Measurements from ENCODE around the gene ADPGK. TPM values are rescaled to one million over a fixed set of nuclear protein-coding genes. Genes with fewer than 3 reads are reported as not detected.

The ADPGK gene
- total RNA-seq, 1 experiment from 2014 or later = 60.7 TPM

DNA sequence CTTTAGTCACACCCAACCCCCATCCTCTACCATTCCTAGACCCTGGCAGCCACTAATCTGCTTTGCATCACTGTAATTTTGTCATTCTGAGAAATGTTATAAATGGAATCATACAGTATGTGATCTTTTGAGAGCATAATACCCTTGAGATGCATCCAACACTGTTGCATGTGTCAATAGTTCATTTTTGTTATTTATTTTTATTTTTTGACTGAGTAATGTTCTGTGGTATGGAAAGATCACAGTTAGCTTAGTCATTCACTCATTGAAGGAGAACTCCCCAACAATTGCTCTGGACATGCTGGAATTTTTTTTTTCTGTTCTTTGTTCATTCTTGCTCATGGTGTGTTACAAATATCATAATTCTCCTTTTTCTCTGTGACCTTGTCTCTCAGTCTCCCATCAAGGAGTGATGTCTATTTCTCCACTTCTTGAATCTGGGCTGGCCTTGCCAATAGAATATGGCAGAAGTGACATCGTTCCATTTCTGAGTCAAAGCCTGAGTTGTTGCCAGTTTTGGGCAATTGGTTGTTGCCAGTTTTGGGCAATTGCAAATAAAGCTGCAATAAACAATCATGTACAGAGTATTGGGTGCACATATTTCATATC, 6.8 kb upstream of the ADPGK start:
- DNase-seq (ENCODE audit: low read depth) = peak; percentile 61

DNA sequence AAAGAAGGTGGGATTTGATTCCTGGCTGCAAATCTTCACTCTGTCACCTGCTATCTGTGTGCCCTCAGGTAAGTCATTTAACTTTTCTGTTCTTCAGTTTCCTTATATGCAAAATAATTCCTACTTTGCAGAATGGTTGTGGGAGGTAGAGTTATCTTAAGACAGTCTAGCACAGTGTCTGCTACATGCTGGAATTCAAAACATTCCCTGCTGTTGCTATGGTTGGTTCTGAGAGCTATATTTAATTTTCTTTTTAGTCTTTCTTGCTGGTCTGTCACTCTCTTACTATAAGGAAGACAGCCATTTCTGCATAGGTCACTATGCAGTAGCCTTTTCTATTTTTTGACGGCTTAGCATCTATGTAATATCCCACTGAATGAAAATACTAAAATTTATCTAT, 4.0 kb upstream of the ADPGK start:
- DNase-seq (ENCODE audit: low read depth) = no peak

DNA sequence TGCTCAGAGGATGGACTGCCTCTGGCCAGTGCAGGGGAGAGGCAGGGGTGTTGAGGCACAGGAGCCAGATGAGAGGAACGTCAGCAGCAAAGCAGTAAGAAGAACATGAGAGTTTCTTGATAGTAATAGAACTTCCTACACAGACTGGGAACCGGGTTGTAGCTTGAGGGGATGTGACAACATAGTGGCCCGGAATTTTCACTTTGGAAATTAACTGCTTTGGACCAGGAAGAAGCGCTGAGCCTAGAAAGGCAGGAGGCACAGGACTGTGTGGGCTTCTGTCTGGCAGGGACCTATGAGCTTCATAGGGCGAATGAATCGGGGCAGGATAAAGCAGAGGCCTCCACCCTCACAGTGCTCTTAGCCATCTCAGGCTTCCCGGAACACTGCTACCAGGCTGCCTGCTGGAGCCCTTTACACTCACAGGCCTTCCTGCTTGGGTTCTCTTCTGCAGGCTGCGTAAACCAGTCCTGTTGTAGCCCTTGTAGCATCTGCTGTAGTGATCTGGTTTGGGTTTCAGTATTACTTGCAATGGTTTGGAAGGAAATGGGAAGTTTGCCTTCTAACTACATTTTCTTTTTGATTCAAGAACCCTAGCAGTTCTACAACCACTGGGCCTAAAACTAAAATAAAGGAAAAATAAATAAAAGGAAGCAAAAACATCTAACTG, 3.3 kb upstream of the ADPGK start:
- DNase-seq (ENCODE audit: low read depth) = no peak

DNA sequence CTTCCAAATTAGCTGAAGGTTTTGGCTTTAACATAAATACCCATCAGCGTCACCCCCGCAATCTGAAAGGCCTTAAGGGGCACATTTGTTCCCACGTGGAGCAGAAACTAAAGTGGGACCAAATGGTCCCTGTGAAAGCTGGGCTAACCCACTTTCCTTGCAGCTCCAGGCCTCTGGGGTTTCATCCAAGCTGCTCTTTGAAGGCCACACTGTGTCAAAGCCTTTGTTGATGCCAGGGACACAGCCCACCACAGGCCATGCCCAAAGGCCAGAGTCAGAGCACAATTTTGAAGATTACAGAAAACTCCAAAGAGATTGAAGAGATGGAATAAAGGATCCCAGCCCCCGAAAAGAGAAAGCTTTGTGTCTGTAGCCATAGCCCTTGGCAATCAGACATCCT, 2.7 kb upstream of the ADPGK start:
- no peak for DNase-seq (ENCODE audit: low read depth)

DNA sequence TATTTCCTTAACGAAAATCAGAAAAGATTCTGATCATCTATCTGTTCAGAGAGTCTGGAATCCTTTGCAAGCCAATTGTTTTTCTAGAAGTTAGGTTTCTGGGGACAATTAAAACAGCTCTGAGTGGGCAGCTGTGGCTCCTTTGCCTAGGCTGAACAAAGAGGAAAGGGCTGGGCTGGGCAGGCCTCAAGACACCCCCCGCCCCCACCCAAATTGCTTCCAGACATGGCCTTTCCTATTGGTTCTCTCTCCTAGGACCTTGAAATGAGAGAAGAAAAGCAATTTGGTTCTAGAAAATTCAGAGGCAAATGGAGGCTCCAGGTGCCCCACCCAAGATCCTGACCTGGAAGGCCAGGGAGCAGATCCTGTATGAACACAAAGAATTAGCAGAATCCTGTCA, 2.3 kb upstream of the ADPGK start:
- no peak for DNase-seq (ENCODE audit: low read depth)

DNA sequence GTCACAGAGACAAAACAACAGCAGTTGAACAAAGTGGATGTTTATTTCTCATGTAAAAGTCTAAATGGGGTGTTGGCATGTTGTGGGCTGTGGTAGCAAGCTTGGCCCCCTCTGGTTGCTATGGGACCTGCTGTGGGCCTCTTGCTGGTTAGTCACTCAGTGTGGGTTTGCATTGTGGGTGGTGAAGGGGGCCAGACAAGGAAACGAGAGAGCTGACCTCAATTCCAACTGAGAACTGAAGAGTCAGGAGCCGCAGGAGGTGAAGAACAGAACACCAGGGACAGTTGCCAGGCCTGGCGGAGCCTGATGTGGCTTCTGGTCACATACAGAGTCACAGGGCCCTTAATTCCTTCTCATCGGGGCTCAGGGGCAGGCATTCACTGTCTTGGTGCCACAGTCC, 1.9 kb upstream of the ADPGK start:
- peak; percentile 64 for DNase-seq (ENCODE audit: low read depth)

DNA sequence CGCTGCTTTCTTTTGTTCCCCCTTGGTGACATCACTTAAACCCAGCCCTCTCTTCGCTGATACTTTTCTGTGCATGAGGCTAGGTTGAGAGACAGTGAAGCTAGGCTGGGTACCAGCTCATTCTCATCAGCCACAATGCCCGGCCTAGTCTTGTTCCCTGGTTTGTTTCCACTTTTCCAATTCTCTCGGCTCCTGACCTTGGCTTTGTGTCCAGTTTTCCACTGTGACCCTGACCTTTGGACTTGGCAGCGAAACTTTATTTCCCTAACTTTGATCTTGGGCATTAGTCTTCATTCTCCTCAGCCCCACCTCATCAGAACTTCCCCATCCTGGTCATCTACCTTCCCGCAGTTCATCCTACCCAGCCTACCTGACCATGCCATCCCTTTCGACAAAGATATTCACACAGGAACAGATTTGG, 908 bp upstream of the ADPGK start:
- DNase-seq (ENCODE audit: low read depth) = no peak

DNA sequence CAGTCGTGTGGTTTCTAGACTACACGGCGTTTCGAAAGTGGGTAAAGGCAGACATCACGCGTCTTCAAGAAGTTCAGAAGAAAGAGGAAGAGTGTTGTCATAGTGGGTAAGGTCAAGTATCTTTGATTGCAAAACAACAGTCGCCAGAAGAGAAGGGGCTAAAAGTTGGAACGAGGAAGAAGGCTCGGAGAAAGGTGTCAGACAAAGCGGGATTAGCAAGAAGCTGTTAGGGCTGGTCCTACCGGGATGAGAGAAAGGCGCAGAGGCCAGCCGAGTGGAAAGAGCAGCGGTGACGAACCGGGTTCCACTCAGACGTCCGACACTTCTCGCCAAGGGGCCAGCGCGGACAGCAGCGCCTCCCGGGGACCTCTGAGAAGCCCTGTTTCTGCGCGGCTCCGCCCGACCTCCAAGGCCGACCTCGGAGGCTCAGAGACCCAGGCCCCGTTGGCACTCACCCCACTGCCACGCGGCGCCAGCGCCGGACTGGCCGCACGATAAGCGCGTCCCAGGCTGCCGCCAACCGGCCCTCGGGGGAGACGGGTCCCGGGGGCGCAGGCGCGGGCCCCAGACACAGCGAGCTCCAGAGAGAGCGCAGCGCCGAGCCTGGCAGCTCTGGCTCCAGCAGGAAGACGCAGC, 436 bp downstream of the ADPGK start:
- DNase-seq (ENCODE audit: low read depth) = peak; percentile 28

DNA sequence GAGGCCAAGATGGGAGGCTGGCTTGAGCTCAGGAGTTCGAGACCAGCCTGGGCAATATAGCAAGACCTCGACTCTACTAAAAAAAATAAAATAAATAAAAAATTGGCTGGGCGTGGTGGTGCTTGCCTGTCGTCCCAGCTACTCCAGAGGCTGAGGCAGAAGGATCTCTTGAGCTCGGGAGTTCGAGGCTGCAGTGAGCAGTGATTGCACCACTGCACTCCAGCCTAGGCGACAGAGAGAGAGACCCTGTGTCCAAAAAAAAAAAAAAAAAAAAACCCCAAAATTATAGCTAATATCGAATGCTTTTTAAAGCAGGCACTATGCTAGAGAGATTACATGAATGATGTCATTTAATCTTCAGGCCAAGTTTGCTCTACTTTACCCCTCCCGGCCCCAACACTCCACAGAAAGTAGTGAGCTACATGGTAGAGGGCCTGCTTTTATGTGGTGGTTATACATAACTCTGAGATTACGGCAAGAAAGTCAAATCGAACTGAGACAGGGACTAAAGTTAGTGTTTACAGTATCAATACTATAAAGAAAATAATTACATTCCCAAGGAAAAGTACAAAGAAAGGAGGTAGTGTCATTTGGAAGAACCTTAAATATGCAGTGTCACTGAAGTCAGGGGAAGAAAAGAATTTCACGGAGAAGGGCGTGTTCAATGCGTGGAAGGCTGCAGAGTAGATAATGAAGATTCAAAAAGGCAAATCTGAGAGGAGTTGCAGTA, 1.1 kb downstream of the ADPGK start:
- DNase-seq (ENCODE audit: low read depth) = no peak

DNA sequence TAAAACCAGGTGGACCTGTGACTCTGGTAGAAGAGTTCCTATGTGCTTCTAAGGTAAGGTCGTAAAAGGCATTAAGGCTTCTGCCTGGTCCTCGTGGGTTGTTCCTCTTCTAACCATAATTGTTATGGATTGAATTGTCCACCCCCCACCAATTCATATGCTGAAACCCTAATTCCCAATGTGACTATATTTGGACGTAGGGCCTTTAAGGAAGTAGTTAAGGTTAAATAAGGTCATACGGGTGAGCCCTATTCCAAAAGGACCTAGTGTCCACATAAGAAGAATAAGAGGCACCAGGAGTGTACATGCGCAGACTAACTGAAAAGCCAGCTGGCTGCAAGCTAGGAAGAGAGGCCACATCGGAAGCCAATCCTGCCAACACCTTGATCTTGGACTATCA, 1.9 kb downstream of the ADPGK start:
- no peak for DNase-seq (ENCODE audit: low read depth)

DNA sequence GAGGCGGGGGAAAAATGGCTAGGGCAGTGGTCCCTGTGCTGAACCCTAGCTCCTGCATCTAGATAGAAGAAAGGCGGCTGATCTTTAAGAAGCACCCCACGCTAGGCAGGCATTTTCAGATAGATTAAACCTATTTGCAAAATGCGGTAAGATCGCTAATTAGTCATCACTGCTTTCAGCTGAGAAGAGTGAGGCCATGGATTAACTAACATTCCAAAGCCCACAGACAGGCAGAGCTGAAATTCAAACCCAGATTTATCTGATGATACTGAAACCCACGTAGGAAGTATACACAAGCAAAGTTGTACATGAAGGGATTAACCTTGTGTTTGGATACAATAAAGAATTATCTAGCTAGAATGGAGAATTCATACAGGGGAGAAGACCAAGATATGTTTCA, 4.8 kb downstream of the ADPGK start:
- DNase-seq (ENCODE audit: low read depth) = peak; percentile 26

DNA sequence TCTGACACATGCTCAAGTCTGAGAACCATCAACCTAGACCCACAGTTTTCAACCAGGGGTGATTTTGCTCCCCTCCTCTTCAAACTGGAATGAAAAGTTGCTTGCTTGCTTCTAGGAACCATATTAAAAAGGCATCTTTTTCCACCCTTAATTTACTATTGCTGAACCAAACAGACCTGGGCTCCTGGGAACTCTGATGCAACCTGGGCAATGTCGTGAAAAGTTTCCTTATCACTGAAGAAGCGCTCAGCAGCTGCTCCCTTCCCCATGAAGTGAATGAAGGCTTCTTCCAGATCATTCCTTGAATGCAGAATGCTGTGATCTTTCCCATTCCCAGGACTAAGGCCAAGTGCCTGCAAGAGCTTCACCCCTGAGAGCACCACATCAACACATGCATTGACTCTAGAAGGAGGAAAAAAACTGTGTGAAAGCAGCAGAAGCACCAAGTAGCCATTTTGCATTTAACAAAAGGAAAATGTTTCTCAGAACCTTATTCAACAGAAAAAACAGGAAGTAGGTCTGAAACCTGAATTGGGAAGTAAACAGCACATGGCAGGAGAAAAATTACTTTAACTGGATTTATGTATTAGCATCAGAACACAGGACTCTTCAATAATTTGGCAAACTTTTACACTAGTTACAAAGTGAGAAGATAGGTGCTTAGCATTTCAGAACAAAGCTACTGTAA, 8.7 kb downstream of the ADPGK start:
- no peak for DNase-seq (ENCODE audit: low read depth)

DNA sequence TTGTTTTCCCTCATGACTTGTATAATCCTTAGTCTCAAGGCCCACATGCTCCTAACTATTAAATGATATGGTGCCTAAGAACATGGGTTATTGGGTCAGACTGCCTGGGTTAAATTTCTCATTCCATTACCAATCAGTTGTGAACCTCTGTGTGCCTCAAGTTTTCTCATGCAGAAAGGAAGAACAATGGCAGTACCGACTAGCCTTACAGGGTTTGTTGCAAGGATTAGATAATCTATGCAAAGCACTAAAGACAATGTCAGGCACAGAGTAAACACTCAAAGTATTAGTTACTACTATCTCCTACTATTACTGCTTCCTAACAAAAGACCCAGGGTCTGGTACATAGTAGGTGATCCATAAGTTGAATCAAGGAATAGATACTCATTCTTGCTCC, 12.2 kb downstream of the ADPGK start:
- no peak for DNase-seq (ENCODE audit: low read depth)

DNA sequence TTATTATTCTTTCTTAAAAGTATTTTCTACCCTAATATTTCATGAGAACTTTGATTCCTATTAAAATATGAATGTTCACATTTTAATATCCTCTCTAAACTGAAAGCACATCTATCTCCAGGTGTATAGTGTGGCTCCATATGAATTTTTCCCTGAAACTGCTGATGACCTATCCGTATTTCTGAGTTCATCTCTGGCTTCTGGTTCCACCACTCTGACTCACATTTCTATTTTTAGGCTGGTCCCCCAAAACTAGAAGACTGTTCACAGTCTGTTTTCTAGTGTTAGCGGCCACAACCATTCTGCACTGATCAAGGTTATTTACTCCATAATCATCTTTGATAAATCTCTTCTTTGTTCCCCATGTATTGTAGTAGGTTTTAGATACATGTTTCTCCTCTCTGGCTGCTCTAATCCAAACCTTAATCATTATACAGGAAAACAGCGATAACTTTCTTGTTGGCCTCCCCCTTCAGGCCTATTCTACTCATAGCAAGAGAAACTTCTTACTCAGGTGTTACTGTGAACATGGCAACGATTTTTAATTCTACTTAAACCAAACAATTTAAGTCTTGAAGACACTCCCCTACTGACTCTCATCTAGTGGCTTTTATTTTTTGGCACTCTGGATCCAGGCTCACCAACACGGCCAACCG, 12.8 kb downstream of the ADPGK start:
- DNase-seq (ENCODE audit: low read depth) = no peak

DNA sequence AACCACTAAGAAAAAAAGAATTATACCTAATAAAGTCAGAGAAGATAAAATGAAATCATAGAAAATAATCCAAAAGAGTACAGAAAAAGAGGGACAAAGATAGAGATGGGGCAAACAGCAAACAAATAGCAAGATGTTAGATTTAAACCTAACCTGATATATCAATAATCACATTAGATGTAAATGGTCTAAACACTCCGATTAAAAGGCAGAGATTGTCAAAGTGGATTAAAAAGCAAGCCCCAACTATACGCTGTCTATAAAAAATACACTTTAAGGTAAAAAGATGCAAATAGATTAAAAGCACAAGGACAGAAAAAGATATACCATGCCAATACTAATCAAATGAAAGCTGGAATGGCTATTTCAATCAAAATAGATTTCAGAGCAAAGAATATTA, 16.8 kb downstream of the ADPGK start:
- DNase-seq (ENCODE audit: low read depth) = no peak

DNA sequence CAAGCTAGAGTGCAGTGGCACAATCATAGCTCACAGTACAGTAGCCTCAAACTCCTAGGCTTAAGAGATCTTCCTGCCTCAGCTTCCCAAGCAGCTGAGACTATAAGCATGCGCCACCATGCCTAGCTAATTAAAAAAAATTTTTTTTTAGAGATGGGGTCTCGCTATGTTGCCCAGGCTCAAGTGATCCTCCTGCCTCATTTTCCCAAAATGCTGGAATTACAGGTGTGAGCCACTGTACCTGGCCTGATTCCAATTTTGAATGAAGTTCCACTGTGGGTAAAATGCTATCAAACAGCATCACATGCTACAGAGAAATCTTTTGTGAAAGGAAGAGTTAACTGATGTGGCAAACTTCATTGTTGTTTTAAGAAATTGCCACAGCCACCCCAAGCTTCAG, 17.5 kb downstream of the ADPGK start:
- no peak for DNase-seq (ENCODE audit: low read depth)

DNA sequence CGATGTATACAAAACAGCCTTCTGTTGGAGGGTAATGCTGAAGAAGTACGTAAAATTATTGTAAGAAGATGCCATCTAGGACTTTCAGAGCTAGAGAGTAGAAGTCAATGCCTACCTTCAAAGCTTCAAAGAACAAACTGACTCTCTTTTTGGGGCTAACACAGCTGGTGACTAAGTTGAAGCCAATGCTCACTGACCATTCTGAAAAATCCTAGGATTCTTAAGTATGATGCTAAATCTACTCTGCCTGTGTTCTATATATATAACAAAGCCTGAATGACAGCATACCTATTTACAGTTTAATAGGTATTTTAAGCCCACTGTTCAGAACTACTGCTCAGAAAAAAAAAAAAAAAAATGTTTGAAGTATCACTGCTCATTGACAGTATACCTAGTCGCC, 18.9 kb downstream of the ADPGK start:
- no peak for DNase-seq (ENCODE audit: low read depth)

DNA sequence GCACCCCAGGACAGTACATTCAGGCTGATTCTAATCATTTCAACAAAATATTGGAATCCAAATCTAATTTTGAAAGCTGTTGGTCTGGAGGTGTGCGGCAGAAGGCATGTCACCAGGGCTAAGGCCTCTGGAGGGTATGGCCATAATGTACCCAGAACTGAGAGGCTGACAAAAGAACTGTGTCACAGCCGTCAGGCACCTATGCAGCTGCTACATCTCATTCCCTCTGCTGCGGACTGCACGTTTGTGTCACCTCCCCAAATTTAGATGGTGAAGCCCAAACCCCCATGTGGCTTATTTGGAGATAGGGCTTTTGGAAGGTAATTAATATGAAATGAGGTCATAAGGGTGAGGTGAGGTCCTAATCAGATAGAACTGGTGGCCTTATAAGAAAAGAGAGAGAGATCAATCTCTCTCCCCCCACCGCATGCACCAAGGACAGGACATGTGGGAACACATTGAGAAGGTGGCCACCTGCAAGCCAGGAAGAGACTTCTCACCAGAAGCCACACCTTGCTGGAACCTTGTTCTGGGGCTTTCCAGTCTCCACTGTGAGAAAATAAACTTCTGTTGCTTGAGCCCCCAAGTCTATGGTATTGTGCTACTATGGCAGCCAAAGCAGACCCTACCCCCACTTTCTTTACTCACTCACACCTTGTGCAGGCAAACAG, 22.8 kb downstream of the ADPGK start:
- DNase-seq (ENCODE audit: low read depth) = no peak

DNA sequence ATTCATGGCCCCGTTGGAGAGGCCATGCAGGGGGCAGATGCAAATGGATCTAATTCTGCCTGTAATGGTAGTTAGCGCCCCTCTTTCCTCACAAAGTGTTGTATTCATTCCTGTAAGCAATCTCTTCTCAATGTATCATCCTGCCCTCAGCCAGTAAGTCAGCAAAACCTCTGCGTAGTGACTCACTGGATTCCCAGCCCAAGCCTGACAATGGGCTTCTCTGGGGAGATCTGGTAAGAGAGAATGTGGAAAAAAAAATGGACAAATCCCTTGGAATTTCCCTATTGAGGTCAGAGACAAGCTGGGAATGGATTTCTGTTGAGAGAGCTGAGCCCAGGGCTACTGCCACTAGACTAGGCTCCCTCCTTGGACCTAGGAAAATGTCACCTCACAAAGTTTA, 25.4 kb downstream of the ADPGK start:
- peak; percentile 95 for DNase-seq (ENCODE audit: low read depth)

DNA sequence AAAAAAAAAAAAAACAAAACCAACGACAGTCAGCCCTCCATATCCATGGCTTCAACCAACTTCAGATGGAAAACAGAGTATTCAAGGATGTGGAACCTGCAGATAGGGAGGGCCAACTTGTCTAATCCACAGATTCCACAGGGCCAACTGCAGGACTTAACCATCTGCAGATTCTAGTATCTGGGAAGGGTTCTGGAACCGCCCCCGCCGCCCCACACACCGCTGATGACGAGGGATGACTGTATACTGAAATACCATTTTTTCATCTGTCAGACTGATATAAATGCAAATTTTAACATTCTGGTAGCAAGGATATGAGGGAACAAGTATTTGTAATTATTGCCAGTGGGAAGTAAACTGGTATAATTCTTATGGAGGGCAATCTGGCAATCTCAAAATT, 29.5 kb downstream of the ADPGK start:
- DNase-seq (ENCODE audit: low read depth) = no peak
